Type B pancreatic cell (in vitro differentiated cells): ENCODE measurements around the gene AMIGO1. TPM values are rescaled to one million over a fixed set of nuclear protein-coding genes. Genes with fewer than 3 reads are reported as not detected.

ENCODE experiments used
- DNase-seq: peaks from one replicate; pipeline ENCODE4 v3.0.0; 2021; ENCODE audit warnings: mixed read lengths; ENCODE audit not compliant: unreplicated experiment; ENCODE audit errors: extremely low spot score
- H3K27ac Mint-ChIP-seq: 2 replicates; pipeline ENCODE4 v1.8.0; 2021; ENCODE audit warnings: mild to moderate bottlenecking, mixed read lengths
- H3K27me3 Mint-ChIP-seq: 2 replicates; pipeline ENCODE4 v1.8.0; 2021; ENCODE audit warnings: mixed read lengths
- H3K36me3 Mint-ChIP-seq: 2 replicates; pipeline ENCODE4 v1.8.0; 2021; ENCODE audit warnings: mixed read lengths
- H3K4me1 Mint-ChIP-seq: one replicate; pipeline ENCODE4 v1.8.0; 2021; ENCODE audit warnings: mixed read lengths; ENCODE audit not compliant: unreplicated experiment
- H3K4me3 Mint-ChIP-seq: 2 replicates; pipeline ENCODE4 v1.8.0; 2021; ENCODE audit warnings: mild to moderate bottlenecking, mixed read lengths
- H3K9me3 Mint-ChIP-seq: 2 replicates; pipeline ENCODE4 v1.8.0; 2021; ENCODE audit warnings: mixed read lengths
- CTCF ChIP-seq: fragments of 200-600 bp; sonication (generic); conservative IDR thresholded peaks from 2 replicates; pipeline ENCODE4 v1.5.0; 2021; ENCODE audit warnings: antibody characterized with exemption, mild to moderate bottlenecking
- total RNA-seq: library from RNA; stranded (reverse); gene quantifications from 2 replicates; pipeline ENCODE4 v1.2.1, GENCODE V29; 2021; ENCODE audit warnings: low replicate concordance

Gene AMIGO1
- total RNA-seq, 1 donor from 2014 or later = 6.1 TPM

- Mint-ChIP-seq H3K27me3 (peaks cover 48% of the 10 kb centered on the region), H3K4me1 (no peaks in the 10 kb centered on the region), H3K4me3 (no peak overlapping the region), H3K9me3 (peaks cover 12% of the 10 kb centered on the region), H3K36me3 (no peaks in the 10 kb centered on the region), H3K27ac (no peak overlapping the region)
- TF ChIP-seq CTCF = no peak
- DNase-seq = no peak
Observed at GRCh38 chr1:109454497-109455133, 54.9 kb downstream of the AMIGO1 start.

Other genes starting within 250 kb of the AMIGO1 start
- 10.3 and 46.2 TPM in 2 replicates for gene PSRC1, start 226.6 kb downstream of the AMIGO1 start, total RNA-seq
- 0.48 and 0.60 TPM in 2 replicates for gene MYBPHL, start 202.7 kb downstream of the AMIGO1 start, total RNA-seq
- 52.3 and 88.6 TPM in 2 replicates for gene SORT1, start 111.8 kb downstream of the AMIGO1 start, total RNA-seq
- gene PSMA5, start 83.3 kb downstream of the AMIGO1 start, total RNA-seq = 84.3 and 85.7 TPM in 2 replicates
- 0.33 and 0.58 TPM in 2 replicates for gene SYPL2, start 43.2 kb downstream of the AMIGO1 start, total RNA-seq
- gene ATXN7L2, start 25.8 kb downstream of the AMIGO1 start, total RNA-seq = 5.7 and 12.0 TPM in 2 replicates
- gene CYB561D1, start 15.6 kb downstream of the AMIGO1 start, total RNA-seq = 10.4 and 14.3 TPM in 2 replicates
- gene GPR61, start 30.1 kb upstream of the AMIGO1 start, total RNA-seq = not detected in 2 replicates
- gene GNAI3, start 38.9 kb upstream of the AMIGO1 start, total RNA-seq = 8.8 and 8.9 TPM in 2 replicates
- not detected in 2 replicates for gene GNAT2, start 109.9 kb upstream of the AMIGO1 start, total RNA-seq
- 71.1 and 105 TPM in 2 replicates for gene AMPD2, start 110.1 kb upstream of the AMIGO1 start, total RNA-seq
- gene GSTM4, start 146.4 kb upstream of the AMIGO1 start, total RNA-seq = 37.5 and 42.2 TPM in 2 replicates
- 26.8 and 75.6 TPM in 2 replicates for gene GSTM2, start 158.3 kb upstream of the AMIGO1 start, total RNA-seq
- gene GSTM1, start 178.1 kb upstream of the AMIGO1 start, total RNA-seq = 6.6 and 37.3 TPM in 2 replicates
- 0.17 and 0.52 TPM in 2 replicates for gene GSTM5, start 202.5 kb upstream of the AMIGO1 start, total RNA-seq
- 32.9 and 78.4 TPM in 2 replicates for gene GSTM3, start 231.3 kb upstream of the AMIGO1 start, total RNA-seq